Activated CD4-positive, alpha-beta T cell treated with anti-CD3 and anti-CD28 coated beads, Interleukin-2, Interleukin-6, amounts not matched to agents 100 ng/mL and 50 ng/mL, durations not matched to agents 16 hours and 8 hours (primary cell): Measurements from ENCODE around the gene MCM6.
A peak's percentile ranks its signal among the peaks of the same experiment; 100 is the strongest.

Experiments used
- DNase-seq: peaks from one replicate; pipeline ENCODE4 v3.0.0-alpha.2; 2020

MCM6 gene

GRCh38 chr2:135862718-135863117 is 13.5 kb downstream of the MCM6 start:
- DNase-seq = no peak

- DNase-seq = no peak
Observed at GRCh38 chr2:135853401-135853800, 22.8 kb downstream of the MCM6 start.

GRCh38 chr2:135851858-135852257 is 24.4 kb downstream of the MCM6 start:
- DNase-seq = no peak

GRCh38 chr2:135850892-135851668 is 25.2 kb downstream of the MCM6 start:
- no peak for DNase-seq

GRCh38 chr2:135849087-135849486 is 27.2 kb downstream of the MCM6 start:
- DNase-seq = no peak

GRCh38 chr2:135845997-135846396 is 30.2 kb downstream of the MCM6 start:
- no peak for DNase-seq

GRCh38 chr2:135845257-135845656 is 31.0 kb downstream of the MCM6 start:
- DNase-seq = no peak

GRCh38 chr2:135844301-135844895 is 31.8 kb downstream of the MCM6 start:
- no peak for DNase-seq

GRCh38 chr2:135843671-135844070 is 32.6 kb downstream of the MCM6 start:
- DNase-seq = no peak

- no peak for DNase-seq
Observed at GRCh38 chr2:135840601-135841000, 35.6 kb downstream of the MCM6 start.

GRCh38 chr2:135839713-135840112 is 36.5 kb downstream of the MCM6 start:
- DNase-seq = no peak

- no peak for DNase-seq
Observed at GRCh38 chr2:135838502-135838901, 37.7 kb downstream of the MCM6 start.

- DNase-seq = no peak
Observed at GRCh38 chr2:135836596-135837270, 39.5 kb downstream of the MCM6 start, which contains the start of gene LCT. TSS of gene LCT (minus strand) at chr2:135837184. CDS start at chr2:135837169, 15 bp downstream.

- no peak for DNase-seq
Observed at GRCh38 chr2:135832891-135833290, 43.4 kb downstream of the MCM6 start.

- DNase-seq = no peak
Observed at GRCh38 chr2:135831180-135831812, 44.9 kb downstream of the MCM6 start.

GRCh38 chr2:135829378-135830135 is 46.7 kb downstream of the MCM6 start:
- no peak for DNase-seq

GRCh38 chr2:135826544-135826943 is 49.7 kb downstream of the MCM6 start:
- DNase-seq = no peak

- DNase-seq = no peak
Observed at GRCh38 chr2:135825550-135826176, 50.6 kb downstream of the MCM6 start.

- DNase-seq = no peak
Observed at GRCh38 chr2:135825131-135825530, 51.1 kb downstream of the MCM6 start.

- no peak for DNase-seq
Observed at GRCh38 chr2:135822855-135823254, 53.4 kb downstream of the MCM6 start.

- peak; percentile 22 for DNase-seq
Observed at GRCh38 chr2:135821190-135821589, 55.1 kb downstream of the MCM6 start.

GRCh38 chr2:135820003-135820618 is 56.1 kb downstream of the MCM6 start:
- peak; percentile 94 for DNase-seq
